Progenitor cell of endocrine pancreas (in vitro differentiated cells): Measurements from ENCODE around the gene CDH6. TPM values are rescaled to one million over a fixed set of nuclear protein-coding genes. Genes with fewer than 3 reads are reported as not detected.

Experiments used
- DNase-seq: peaks from one replicate; pipeline ENCODE4 v3.0.0; 2021; ENCODE audit warnings: low spot score; ENCODE audit not compliant: unreplicated experiment
- H3K27ac Mint-ChIP-seq: 2 replicates; pipeline ENCODE4 v1.8.0; 2021; ENCODE audit warnings: mild to moderate bottlenecking, moderate library complexity, mixed read lengths
- H3K27me3 Mint-ChIP-seq: 2 replicates; pipeline ENCODE4 v1.8.0; 2021; ENCODE audit warnings: mixed read lengths
- H3K36me3 Mint-ChIP-seq: 2 replicates; pipeline ENCODE4 v1.8.0; 2022; ENCODE audit warnings: mixed read lengths; ENCODE audit not compliant: insufficient read depth
- H3K4me1 Mint-ChIP-seq: 2 replicates; pipeline ENCODE4 v1.8.0; 2021; ENCODE audit warnings: low read depth, mixed read lengths
- H3K4me3 Mint-ChIP-seq: 2 replicates; pipeline ENCODE4 v1.8.0; 2021; ENCODE audit warnings: low read depth, mild to moderate bottlenecking, moderate library complexity, mixed read lengths
- H3K9me3 Mint-ChIP-seq: 2 replicates; pipeline ENCODE4 v1.8.0; 2021; ENCODE audit warnings: low read depth, mixed read lengths
- CTCF ChIP-seq: fragments of 200-600 bp; sonication (generic); IDR thresholded peaks from one replicate; pipeline ENCODE4 v1.5.0; 2021; ENCODE audit warnings: antibody characterized with exemption, mild to moderate bottlenecking; ENCODE audit not compliant: unreplicated experiment
- total RNA-seq: library from RNA; stranded (reverse); gene quantifications from 2 replicates; pipeline ENCODE4 v1.2.1, GENCODE V29; 2021

The CDH6 gene
- total RNA-seq, 1 donor from 2014 or later: 132 TPM

GRCh38 chr5:31251032-31251431 lies 57.5 kb downstream of the CDH6 start:
- Mint-ChIP-seq H3K4me3 (no peak overlapping the region), H3K27ac (peak overlapping the region; percentile 34), H3K4me1 (no peaks in the 10 kb centered on the region), H3K36me3 (peaks cover 31% of the 10 kb centered on the region), H3K9me3 (no peaks in the 10 kb centered on the region), H3K27me3 (no peaks in the 10 kb centered on the region)
- no peak for TF ChIP-seq CTCF
- no peak for DNase-seq

DNA sequence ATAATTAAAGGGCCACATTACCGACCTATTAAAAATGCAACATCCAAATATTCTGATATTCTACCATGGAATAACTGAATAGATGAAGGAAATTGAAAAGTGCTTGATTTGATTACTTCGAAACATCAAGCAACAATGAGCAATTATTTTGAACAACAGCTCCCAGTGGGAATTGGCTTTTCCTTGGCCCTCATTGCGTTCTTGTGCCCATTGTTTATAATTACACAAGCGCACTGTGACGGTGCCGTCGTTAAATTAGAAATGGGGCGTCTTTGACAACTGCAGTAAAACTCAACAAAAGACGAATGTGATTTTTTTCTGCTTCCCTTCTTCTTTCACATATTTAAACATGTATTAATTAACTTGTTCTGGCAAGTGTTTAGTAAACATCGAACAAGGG lies 61.6 kb downstream of the CDH6 start:
- H3K27me3 Mint-ChIP-seq: no peaks in the 10 kb centered on the region

DNA sequence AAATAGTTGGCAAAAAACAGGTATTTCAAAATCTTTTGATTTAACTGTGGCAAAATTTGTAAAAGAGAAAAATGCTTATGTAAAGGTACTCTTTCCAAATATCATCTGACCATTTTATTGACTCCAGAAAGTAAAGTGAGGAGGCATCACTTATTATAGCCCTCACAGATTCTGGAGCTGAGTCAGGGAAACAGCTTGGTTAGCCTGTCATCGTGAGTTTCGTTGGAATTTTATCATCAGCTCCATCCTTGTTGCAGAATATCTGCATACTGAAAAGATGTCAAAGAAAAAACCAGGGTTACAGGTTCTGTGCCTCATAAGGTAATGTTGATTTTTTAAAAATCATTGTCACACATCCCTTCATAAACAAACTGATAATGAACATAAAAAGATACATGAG lies 74.8 kb downstream of the CDH6 start:
- Mint-ChIP-seq H3K4me3 (no peak overlapping the region), H3K27me3 (no peaks in the 10 kb centered on the region), H3K36me3 (peaks cover 22% of the 10 kb centered on the region), H3K4me1 (no peaks in the 10 kb centered on the region), H3K27ac (no peak overlapping the region), H3K9me3 (no peaks in the 10 kb centered on the region)
- TF ChIP-seq CTCF: no peak
- no peak for DNase-seq

More for the DNA sequence above, 61.6 kb downstream of the CDH6 start:
- TF ChIP-seq CTCF: no peak
- Mint-ChIP-seq H3K36me3 (peaks cover 47% of the 10 kb centered on the region), H3K4me3 (no peak overlapping the region), H3K9me3 (peaks cover 6% of the 10 kb centered on the region), H3K4me1 (no peaks in the 10 kb centered on the region), H3K27ac (no peak overlapping the region)
- no peak for DNase-seq

GRCh38 chr5:31268686-31269085 lies 75.2 kb downstream of the CDH6 start:
- H3K27ac Mint-ChIP-seq: no peak overlapping the region
- no peak for TF ChIP-seq CTCF
- H3K36me3 Mint-ChIP-seq: peaks cover 22% of the 10 kb centered on the region
- no peaks in the 10 kb centered on the region for H3K9me3 Mint-ChIP-seq
- DNase-seq: no peak
- H3K4me3 Mint-ChIP-seq: no peak overlapping the region
- H3K27me3 Mint-ChIP-seq: no peaks in the 10 kb centered on the region
- no peaks in the 10 kb centered on the region for H3K4me1 Mint-ChIP-seq

DNA sequence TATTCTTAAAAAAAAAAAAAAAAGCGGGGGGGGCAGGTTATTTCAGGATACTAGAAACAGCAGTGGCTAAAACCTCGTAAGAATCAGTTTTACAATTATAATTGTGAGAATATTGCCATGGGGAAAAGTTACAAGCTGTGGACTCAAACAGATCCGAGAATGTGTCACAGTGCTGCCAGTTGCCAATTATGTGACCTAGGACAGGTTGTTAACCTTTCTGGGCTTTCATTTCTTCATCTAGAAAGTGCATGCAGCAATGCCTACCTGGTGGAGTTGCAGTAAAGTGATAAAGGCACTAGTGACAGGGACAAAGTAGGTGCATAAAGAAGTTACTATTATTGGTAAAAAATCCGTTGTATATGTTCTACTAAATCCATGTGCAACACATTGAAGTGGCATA lies 75.8 kb downstream of the CDH6 start:
- peaks cover 26% of the 10 kb centered on the region for H3K36me3 Mint-ChIP-seq
- H3K27ac Mint-ChIP-seq: no peak overlapping the region
- no peak overlapping the region for H3K4me3 Mint-ChIP-seq
- no peak for TF ChIP-seq CTCF
- H3K9me3 Mint-ChIP-seq: no peaks in the 10 kb centered on the region
- no peaks in the 10 kb centered on the region for H3K27me3 Mint-ChIP-seq
- DNase-seq: no peak
- no peaks in the 10 kb centered on the region for H3K4me1 Mint-ChIP-seq
